Muscle of leg (tissue), 11 donors: Measurements from ENCODE around the gene ANKRD63. TPM values are rescaled to one million over a fixed set of nuclear protein-coding genes. Genes with fewer than 3 reads are reported as not detected.

Experiments used
- DNase-seq: peaks from one replicate; pipeline ENCODE4 v3.0.0; 2013
- H3K27ac ChIP-seq: one replicate; pipeline ENCODE4 v1.5.1; 2013; ENCODE audit warnings: mild to moderate bottlenecking, low read length, control low read depth
- H3K27me3 ChIP-seq: one replicate; pipeline ENCODE4 v1.6.1; 2013; ENCODE audit warnings: low read length; ENCODE audit not compliant: control insufficient read depth, insufficient read depth
- H3K36me3 ChIP-seq: one replicate; pipeline ENCODE4 v1.6.1; 2013; ENCODE audit warnings: low read length; ENCODE audit not compliant: control insufficient read depth, insufficient read depth
- H3K4me1 ChIP-seq: one replicate; pipeline ENCODE4 v1.6.1; 2013; ENCODE audit warnings: low read length; ENCODE audit not compliant: control insufficient read depth, insufficient read depth
- H3K4me3 ChIP-seq: one replicate; pipeline ENCODE4 v1.5.1; 2013; ENCODE audit warnings: low read length, control low read depth
- H3K9me3 ChIP-seq: replicated peaks from 2 replicates; pipeline ENCODE4 v1.6.1; 2013; ENCODE audit warnings: low read depth, low read length; ENCODE audit not compliant: control insufficient read depth
- WGBS: methylation state at CpG from one replicate; pipeline ENCODE4 v1.1.5; 2013; ENCODE audit warnings: missing lambda C conversion rate; ENCODE audit not compliant: insufficient coverage; 5-methylcytosine and 5-hydroxymethylcytosine counted together
- polyA plus RNA-seq, 8 donors: library from polyadenylated mRNA; unstranded; fragments of 120-200 nt; gene quantifications; one replicate each; pipeline versions ENCODE4 v1.2.1 to v1.2.3, GENCODE V29; 2013; ENCODE audit warnings: inconsistent platforms in 1 of 8, low replicate concordance in 1 of 8; ENCODE audit not compliant: insufficient read length in 8 of 8, insufficient read depth in 1 of 8
- total RNA-seq: library from RNA; stranded (reverse); fragments of 120-200 nt; gene quantifications from one replicate; pipeline ENCODE4 v1.2.4, GENCODE V29; 2013

The ANKRD63 gene
- total and polyA plus RNA-seq, 9 donors, result 0.11 to 0.22 (median 0.16) TPM; not detected in 3

DNA sequence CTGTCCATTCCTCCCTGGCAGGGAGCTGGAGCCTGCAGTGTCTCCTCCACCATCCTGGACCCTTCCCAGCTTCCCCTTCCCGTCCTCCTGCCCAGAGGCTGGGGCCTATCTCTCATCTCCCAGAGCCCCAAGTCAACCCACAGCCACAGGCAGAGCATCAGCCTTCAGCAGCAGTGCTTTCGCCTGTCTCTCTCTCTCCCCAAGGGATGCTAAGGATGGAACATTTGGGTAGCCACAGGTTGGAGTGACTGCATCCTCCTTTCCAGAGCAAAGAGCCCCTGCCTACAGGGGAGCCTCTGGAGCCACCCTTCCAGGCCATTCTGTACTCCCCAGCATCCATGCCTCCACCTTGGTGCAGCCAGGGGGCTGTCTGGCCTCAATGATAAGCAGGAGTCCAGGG lies 20.7 kb upstream of the ANKRD63 start:
- DNase-seq, result no peak
- Histone ChIP-seq H3K27me3 (peaks cover 2% of the 10 kb centered on the region), H3K4me1 (peaks cover 18% of the 10 kb centered on the region), H3K9me3 (peaks cover 6% of the 10 kb centered on the region), H3K4me3 (no peak overlapping the region), H3K27ac (no peak overlapping the region), H3K36me3 (no peaks in the 10 kb centered on the region)
- WGBS, result 80% methylated on average over 2 of the region's 2 CpGs

DNA sequence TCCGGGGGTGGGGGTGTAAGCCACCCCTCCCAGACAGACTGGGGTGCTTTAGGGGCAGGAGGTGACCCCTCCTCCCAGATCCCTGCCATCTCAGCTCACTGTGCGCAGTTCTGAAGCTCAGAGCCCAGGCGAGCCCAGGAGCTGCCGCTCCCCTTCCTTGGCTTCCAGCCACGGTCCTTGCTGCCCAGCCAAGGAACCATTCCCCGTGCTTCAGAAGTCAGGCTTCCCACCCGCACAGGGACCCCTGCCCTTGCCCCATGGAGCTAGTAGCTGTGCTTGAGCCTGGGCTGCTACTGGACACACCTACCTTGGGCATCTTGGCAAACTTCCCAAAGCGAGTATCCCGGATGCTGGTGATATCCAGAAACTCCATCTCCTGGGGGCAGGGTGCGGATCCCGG lies 20.1 kb upstream of the ANKRD63 start:
- WGBS, result 77% methylated on average over 7 of the region's 11 CpGs
- H3K9me3 ChIP-seq, result peaks cover 6% of the 10 kb centered on the region
- H3K36me3 ChIP-seq, result no peaks in the 10 kb centered on the region

GRCh38 chr15:40302288-40302886 lies 19.5 kb upstream of the ANKRD63 start:
- Histone ChIP-seq H3K27me3 (peaks cover 5% of the 10 kb centered on the region), H3K4me1 (peaks cover 7% of the 10 kb centered on the region), H3K36me3 (no peaks in the 10 kb centered on the region), H3K4me3 (no peak overlapping the region), H3K27ac (no peak overlapping the region), H3K9me3 (peaks cover 6% of the 10 kb centered on the region)
- DNase-seq, result no peak
- 93% methylated on average over 12 of the region's 19 CpGs for WGBS

More for the DNA sequence above, 20.1 kb upstream of the ANKRD63 start:
- Histone ChIP-seq H3K27me3 (peaks cover 4% of the 10 kb centered on the region), H3K4me3 (no peak overlapping the region), H3K4me1 (peaks cover 13% of the 10 kb centered on the region), H3K27ac (no peak overlapping the region)
- no peak for DNase-seq

GRCh38 chr15:40301467-40302179 lies 18.8 kb upstream of the ANKRD63 start:
- DNase-seq, result no peak
- Histone ChIP-seq H3K4me3 (no peak overlapping the region), H3K36me3 (no peaks in the 10 kb centered on the region), H3K9me3 (peaks cover 6% of the 10 kb centered on the region), H3K4me1 (no peaks in the 10 kb centered on the region), H3K27ac (no peak overlapping the region), H3K27me3 (peaks cover 5% of the 10 kb centered on the region)
- WGBS, result 30% methylated on average over 12 of the region's 12 CpGs

- H3K36me3 ChIP-seq, result no peaks in the 10 kb centered on the region
- no peak overlapping the region for H3K27ac ChIP-seq
- DNase-seq, result no peak
- peaks cover 4% of the 10 kb centered on the region for H3K4me1 ChIP-seq
- H3K27me3 ChIP-seq, result peaks cover 6% of the 10 kb centered on the region
- no peak overlapping the region for H3K4me3 ChIP-seq
- no CpG with 5 or more reads among the region's 2 CpGs for WGBS
- H3K9me3 ChIP-seq, result peaks cover 6% of the 10 kb centered on the region
Observed at GRCh38 chr15:40300771-40301170, 17.9 kb upstream of the ANKRD63 start.

DNA sequence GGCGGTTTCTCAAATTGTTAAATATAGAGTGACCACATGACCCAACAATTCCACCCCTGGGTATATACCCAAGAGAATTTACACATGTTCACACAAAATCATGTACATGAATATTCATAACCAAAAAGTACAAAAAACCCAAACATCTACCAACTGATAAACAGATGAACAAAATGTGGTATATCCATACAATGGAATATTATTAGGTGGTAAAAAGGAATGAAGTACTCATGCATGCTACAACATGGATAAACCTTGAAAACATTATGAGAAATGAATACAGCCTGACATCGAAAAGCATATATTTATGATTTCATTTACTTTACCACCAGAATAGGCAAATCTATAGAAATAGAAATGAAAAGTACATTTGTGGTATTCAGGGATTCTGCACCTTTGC lies 17.5 kb upstream of the ANKRD63 start:
- H3K4me1 ChIP-seq, result peaks cover 4% of the 10 kb centered on the region
- no peaks in the 10 kb centered on the region for H3K36me3 ChIP-seq
- no peak overlapping the region for H3K27ac ChIP-seq
- H3K9me3 ChIP-seq, result peaks cover 6% of the 10 kb centered on the region
- H3K4me3 ChIP-seq, result no peak overlapping the region
- no CpG with 5 or more reads among the region's 2 CpGs for WGBS
- DNase-seq, result no peak
- H3K27me3 ChIP-seq, result peaks cover 8% of the 10 kb centered on the region

- no peaks in the 10 kb centered on the region for H3K36me3 ChIP-seq
- H3K9me3 ChIP-seq, result peaks cover 6% of the 10 kb centered on the region
- WGBS, result 92% methylated on average over 16 of the region's 17 CpGs
- H3K4me1 ChIP-seq, result peaks cover 4% of the 10 kb centered on the region
- H3K4me3 ChIP-seq, result no peak overlapping the region
- peaks cover 14% of the 10 kb centered on the region for H3K27me3 ChIP-seq
- DNase-seq, result no peak
- H3K27ac ChIP-seq, result no peak overlapping the region
Observed at GRCh38 chr15:40298216-40298935, 15.5 kb upstream of the ANKRD63 start.

GRCh38 chr15:40297356-40297755 lies 14.5 kb upstream of the ANKRD63 start:
- Histone ChIP-seq H3K4me3 (no peak overlapping the region), H3K9me3 (peaks cover 6% of the 10 kb centered on the region), H3K36me3 (no peaks in the 10 kb centered on the region), H3K27me3 (peaks cover 21% of the 10 kb centered on the region), H3K4me1 (peaks cover 4% of the 10 kb centered on the region), H3K27ac (no peak overlapping the region)
- no peak for DNase-seq
- 77% methylated on average over 6 of the region's 10 CpGs for WGBS

DNA sequence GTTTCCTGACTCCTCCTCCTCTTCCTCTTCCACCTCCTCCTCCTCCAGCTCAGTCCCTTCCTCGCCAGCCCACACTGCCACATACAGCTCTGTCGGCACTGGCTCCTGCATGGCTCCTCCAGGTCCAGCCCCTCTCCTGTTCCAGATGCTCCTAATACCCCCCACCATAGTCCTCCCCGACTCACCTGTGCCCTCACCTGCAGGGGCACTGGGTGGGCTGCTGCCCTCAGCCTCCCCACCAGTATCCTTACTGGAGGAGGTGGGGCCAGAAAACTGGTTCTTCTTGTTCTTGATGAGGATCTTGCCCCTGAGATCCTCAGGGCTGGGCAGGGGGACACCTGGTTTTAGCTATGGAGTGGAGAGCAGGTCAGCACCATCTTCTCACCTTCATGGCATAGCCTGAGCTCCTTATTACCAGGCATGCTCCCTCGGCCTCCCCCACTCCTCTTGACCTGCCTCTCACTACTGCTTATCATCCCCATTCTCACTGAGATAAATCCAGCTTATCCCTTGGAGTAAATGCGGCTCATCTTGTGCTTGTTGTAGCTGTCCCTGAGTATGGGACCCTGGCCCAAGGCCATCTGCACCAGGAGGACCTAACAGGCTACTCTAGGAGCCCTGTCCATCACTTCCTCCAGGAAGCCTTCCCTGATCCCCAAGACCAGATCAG lies 13.8 kb upstream of the ANKRD63 start:
- 81% methylated on average over 3 of the region's 5 CpGs for WGBS
- no peak for DNase-seq
- H3K4me3 ChIP-seq, result no peak overlapping the region
- H3K27ac ChIP-seq, result no peak overlapping the region
- no peaks in the 10 kb centered on the region for H3K36me3 ChIP-seq
- peaks cover 28% of the 10 kb centered on the region for H3K27me3 ChIP-seq
- H3K4me1 ChIP-seq, result peaks cover 4% of the 10 kb centered on the region
- peaks cover 6% of the 10 kb centered on the region for H3K9me3 ChIP-seq
